Natural killer cell (primary cell): ENCODE measurements around the gene DDX3X. TPM values are rescaled to one million over a fixed set of nuclear protein-coding genes. Genes with fewer than 3 reads are reported as not detected.

ENCODE experiments used
- ATAC-seq, 3 donors: fragments of 150-1000 bp in 2 of 3; fragments of 200-7000 bp in 1 of 3; cut with Tn5 transposase; 1 replicate in 1 of 3; 2 replicates in 2 of 3; pipeline ENCODE4 v1.10.0; 2021; ENCODE audit warnings: mild to moderate bottlenecking in 2 of 3, moderate library complexity in 2 of 3
- DNase-seq, 2 donors: peaks; one replicate each; pipeline versions ENCODE4 v3.0.0 to v3.0.0-alpha.2; 2013 to 2021; ENCODE audit warnings: mixed read lengths in 1 of 2
- H3K27ac ChIP-seq: one replicate; pipeline ENCODE4 v1.5.1; 2013; ENCODE audit warnings: mild to moderate bottlenecking, low read length
- H3K27me3 ChIP-seq: one replicate; pipeline ENCODE4 v1.6.1; 2013; ENCODE audit warnings: low read length; ENCODE audit not compliant: control insufficient read depth, insufficient read depth
- H3K36me3 ChIP-seq: one replicate; pipeline ENCODE4 v1.6.1; 2013; ENCODE audit warnings: low read length; ENCODE audit not compliant: control insufficient read depth, insufficient read depth
- H3K4me1 ChIP-seq: one replicate; pipeline ENCODE4 v1.6.1; 2013; ENCODE audit warnings: low read length; ENCODE audit not compliant: control insufficient read depth, insufficient read depth
- H3K4me3 ChIP-seq: one replicate; pipeline ENCODE4 v1.5.1; 2013; ENCODE audit warnings: low read length
- H3K9me3 ChIP-seq: one replicate; pipeline ENCODE4 v1.6.1; 2013; ENCODE audit warnings: low read length; ENCODE audit not compliant: control insufficient read depth, insufficient read depth
- H3K27ac Mint-ChIP-seq, 2 donors: one replicate each; pipeline ENCODE4 v1.8.0; 2022; ENCODE audit warnings: mild to moderate bottlenecking in 2 of 2, mixed read lengths in 2 of 2, moderate library complexity in 1 of 2
- H3K27me3 Mint-ChIP-seq, 2 donors: one replicate each; pipeline ENCODE4 v1.8.0; 2022; ENCODE audit warnings: low read depth in 2 of 2, mixed read lengths in 2 of 2
- H3K36me3 Mint-ChIP-seq: one replicate; pipeline ENCODE4 v1.8.0; 2022; ENCODE audit warnings: mixed read lengths
- H3K4me1 Mint-ChIP-seq, 2 donors: one replicate each; pipeline ENCODE4 v1.8.0; 2022; ENCODE audit warnings: mixed read lengths in 2 of 2
- H3K4me3 Mint-ChIP-seq: one replicate; pipeline ENCODE4 v1.8.0; 2022; ENCODE audit warnings: mild to moderate bottlenecking, moderate library complexity, mixed read lengths
- H3K9me3 Mint-ChIP-seq, 2 donors: one replicate each; pipeline ENCODE4 v1.8.0; 2022; ENCODE audit warnings: mixed read lengths in 2 of 2
- CTCF ChIP-seq: fragments of 200-600 bp; IDR thresholded peaks from one replicate; pipeline ENCODE4 v1.8.0; 2022; ENCODE audit warnings: antibody characterized with exemption
- WGBS: methylation state at CpG from one replicate; pipeline ENCODE4 v1.1.7; 2013; ENCODE audit warnings: missing lambda C conversion rate; ENCODE audit not compliant: insufficient coverage; 5-methylcytosine and 5-hydroxymethylcytosine counted together
- intact Hi-C: fragments of 100-400 bp; cut with micrococcal nuclease; formaldehyde crosslinking; loops from one replicate; pipeline ENCODE4 v1.14.2; 2022
- total RNA-seq, 4 donors: library from RNA; stranded (reverse); fragments of 120-200 nt in 1 of 4; gene quantifications; one replicate each; pipeline versions ENCODE4 v1.2.3 to v1.2.4, GENCODE V29; 2013 to 2022

DDX3X gene
- total RNA-seq, 3 donors from 2014 or later (not counting 1 experiment from before 2014, with no cell fraction given) = 695 to 1,297 (median 1,054) TPM

- H3K4me3 Mint-ChIP-seq = peak overlapping the region; percentile 75
- peaks cover 26% of the 10 kb centered on the region for H3K36me3 Mint-ChIP-seq
- peaks cover 27 to 55% of the 10 kb centered on the region in 2 donors for H3K4me1 Mint-ChIP-seq
- intact Hi-C loops = no loop called here
- no peak overlapping the region for H3K4me3 ChIP-seq
- ATAC-seq = peak; percentile 3 to 36 (median 10)
- 100% methylated on average over 2 of the region's 3 CpGs for WGBS
- H3K27ac ChIP-seq = no peak overlapping the region
- H3K9me3 Mint-ChIP-seq = no peaks in the 10 kb centered on the region
- no peaks in the 10 kb centered on the region for H3K9me3 ChIP-seq
- no peak for TF ChIP-seq CTCF
- DNase-seq = peak in 1 of 2 donors; percentile 33
- no peaks in the 10 kb centered on the region for H3K27me3 ChIP-seq
- H3K4me1 ChIP-seq = no peaks in the 10 kb centered on the region
- peaks cover 37% of the 10 kb centered on the region for H3K36me3 ChIP-seq
- no peaks in the 10 kb centered on the region for H3K27me3 Mint-ChIP-seq
- H3K27ac Mint-ChIP-seq = peak overlapping the region; percentile 78 to 93
Observed at GRCh38 chrX:41350976-41351569, 17.1 kb downstream of the DDX3X start.

GRCh38 chrX:41351923-41352322, 18.0 kb downstream of the DDX3X start:
- peaks cover 18% of the 10 kb centered on the region for H3K36me3 Mint-ChIP-seq
- Histone ChIP-seq H3K4me1 (no peaks in the 10 kb centered on the region), H3K27me3 (no peaks in the 10 kb centered on the region), H3K27ac (no peak overlapping the region), H3K4me3 (no peak overlapping the region), H3K9me3 (no peaks in the 10 kb centered on the region), H3K36me3 (peaks cover 28% of the 10 kb centered on the region)
- DNase-seq (peak in 1 of 2 donors; percentile 26), ATAC-seq (no peak)
- peak overlapping the region; percentile 75 for H3K4me3 Mint-ChIP-seq
- peak overlapping the region; percentile 78 to 93 for H3K27ac Mint-ChIP-seq
- no CpG with 5 or more reads among the region's 3 CpGs for WGBS
- intact Hi-C loops = no loop called here
- TF ChIP-seq CTCF = no peak
- H3K27me3 Mint-ChIP-seq = no peaks in the 10 kb centered on the region
- H3K4me1 Mint-ChIP-seq = peaks cover 25 to 53% of the 10 kb centered on the region in 2 donors
- H3K9me3 Mint-ChIP-seq = no peaks in the 10 kb centered on the region

GRCh38 chrX:41352329-41352838, 18.4 kb downstream of the DDX3X start:
- Mint-ChIP-seq H3K4me3 (peak overlapping the region; percentile 35), H3K36me3 (peaks cover 13% of the 10 kb centered on the region), H3K27ac (peak overlapping the region; percentile 78 to 93), H3K4me1 (peaks cover 22 to 48% of the 10 kb centered on the region in 2 donors), H3K9me3 (no peaks in the 10 kb centered on the region), H3K27me3 (no peaks in the 10 kb centered on the region)
- Histone ChIP-seq H3K36me3 (peaks cover 24% of the 10 kb centered on the region), H3K9me3 (no peaks in the 10 kb centered on the region), H3K27ac (no peak overlapping the region), H3K4me3 (no peak overlapping the region), H3K27me3 (no peaks in the 10 kb centered on the region), H3K4me1 (no peaks in the 10 kb centered on the region)
- intact Hi-C loops = no loop called here
- ATAC-seq = no peak
- 81% methylated on average over 2 of the region's 3 CpGs for WGBS
- peak in 1 of 2 donors; percentile 12 for DNase-seq
- TF ChIP-seq CTCF = no peak
